Smooth muscle cell (in vitro differentiated cells): ENCODE measurements around the gene MEG3. TPM values are rescaled to one million over a fixed set of nuclear protein-coding genes. Genes with fewer than 3 reads are reported as not detected.

Experiments
- DNase-seq: peaks from one replicate; lab custom pipeline; 2025; ENCODE audit not compliant: unreplicated experiment; lab: John Stamatoyannopoulos, UW
- H2AFZ ChIP-seq: fragments of 200-600 bp; sonication (generic); 2 replicates; pipeline ENCODE4 v1.6.0; 2016; ENCODE audit warnings: antibody characterized with exemption, low read depth, mild to moderate bottlenecking
- H3F3A ChIP-seq: fragments of 200-600 bp; sonication (generic); 2 replicates; pipeline ENCODE4 v1.6.0; 2017; ENCODE audit warnings: antibody characterized with exemption, low read depth
- H3K27ac ChIP-seq: fragments of 200-600 bp; sonication (generic); 2 replicates; pipeline ENCODE4 v1.5.1; 2016; ENCODE audit warnings: low read depth, mild to moderate bottlenecking
- H3K27me3 ChIP-seq: fragments of 200-600 bp; sonication (generic); 2 replicates; pipeline ENCODE4 v1.6.1; 2016; ENCODE audit warnings: low read depth, mild to moderate bottlenecking
- H3K36me3 ChIP-seq: fragments of 200-600 bp; sonication (generic); 2 replicates; pipeline ENCODE4 v1.5.1; 2016; ENCODE audit warnings: low read depth
- H3K4me1 ChIP-seq: fragments of 200-600 bp; sonication (generic); 2 replicates; pipeline ENCODE4 v1.5.1; 2016; ENCODE audit warnings: low read depth
- H3K4me2 ChIP-seq: fragments of 200-600 bp; sonication (generic); 2 replicates; pipeline ENCODE4 v1.6.0; 2016; ENCODE audit warnings: mild to moderate bottlenecking
- H3K4me3 ChIP-seq: fragments of 200-600 bp; sonication (generic); 2 replicates; pipeline ENCODE4 v1.5.1; 2016; ENCODE audit warnings: mild to moderate bottlenecking
- H3K79me2 ChIP-seq: fragments of 200-600 bp; sonication (generic); 2 replicates; pipeline ENCODE4 v1.6.0; 2016; ENCODE audit warnings: low read depth, mild to moderate bottlenecking
- H3K9ac ChIP-seq: fragments of 200-600 bp; sonication (generic); 2 replicates; pipeline ENCODE4 v1.6.0; 2016; ENCODE audit warnings: low read depth
- H3K9me3 ChIP-seq: fragments of 200-600 bp; sonication (generic); replicated peaks from 2 replicates; pipeline ENCODE4 v1.5.1; 2016; ENCODE audit warnings: low read depth
- H4K20me1 ChIP-seq: fragments of 200-600 bp; sonication (generic); 2 replicates; pipeline ENCODE4 v1.6.0; 2016; ENCODE audit warnings: low read depth
- WGBS: methylation state at CpG from one replicate; pipeline ENCODE4 v1.1.7; 2016; ENCODE audit warnings: low lambda C conversion rate; 5-methylcytosine and 5-hydroxymethylcytosine counted together
- polyA plus RNA-seq: library from polyadenylated mRNA; unstranded; fragments of >200 nt; fragmentation: Nextera tagmentation; extraction: Ambion mirVana; gene quantifications from 2 replicates; pipeline ENCODE4 v1.2.1, GENCODE V29; 2016
- total RNA-seq: library from RNA; depleted of rRNA; stranded (reverse); fragments of >200 nt; gene quantifications from 2 replicates; pipeline ENCODE4 v1.2.3, GENCODE V29; 2014
- TF ChIP-seq, protein P1 (sequence below): fragments of 200-600 bp; sonication (generic); IDR thresholded peaks from 2 replicates; pipeline ENCODE4 v1.5.1; 2017; ENCODE audit warnings: borderline replicate concordance, mild to moderate bottlenecking, antibody characterized with exemption; ENCODE audit not compliant: insufficient read depth, poor library complexity, severe bottlenecking

Gene MEG3
- total and polyA plus RNA-seq, 2 experiments from 2014 or later, result not detected

DNA sequence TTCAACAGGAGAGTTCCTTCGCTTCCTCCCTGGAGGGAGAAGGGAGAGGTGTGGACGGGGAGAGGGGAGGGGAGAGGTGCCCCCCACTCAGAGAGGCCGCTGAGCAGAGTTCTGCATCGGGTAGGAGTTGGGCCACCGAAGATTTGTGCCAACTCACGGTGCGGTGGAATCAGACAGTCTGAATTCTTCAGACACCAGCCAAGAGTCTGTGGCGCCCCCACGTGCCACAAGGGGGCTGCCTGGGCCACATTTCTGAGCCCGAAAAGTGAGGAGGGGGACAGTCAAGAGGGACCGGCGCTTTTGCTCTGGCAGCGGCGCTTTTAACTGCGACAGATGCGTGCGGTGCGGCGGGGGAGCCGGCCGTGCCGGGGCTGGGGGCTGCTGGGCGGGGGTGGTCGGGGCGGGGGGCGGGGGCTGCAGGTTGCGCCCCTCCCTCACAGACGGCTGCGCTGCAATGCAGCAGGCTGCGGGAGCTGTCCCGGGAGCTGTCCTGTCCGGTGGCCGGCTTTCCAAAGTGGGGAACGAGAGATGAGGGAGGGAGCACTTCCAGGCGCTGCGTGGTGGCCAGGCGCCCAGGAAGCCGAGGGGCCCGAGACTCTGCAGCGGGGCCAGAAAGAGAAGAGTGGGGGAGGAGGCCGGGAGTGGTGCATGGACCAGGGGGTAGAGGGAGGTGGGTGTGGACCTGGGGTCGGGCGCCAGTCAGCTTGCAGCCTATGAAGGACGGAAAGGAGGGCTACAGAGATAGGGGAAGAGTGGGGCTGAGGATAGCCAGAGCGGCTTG, 78.6 kb downstream of the MEG3 start:
- no peaks in the 10 kb centered on the region for H3K36me3 ChIP-seq
- H3K79me2 ChIP-seq, result no peaks in the 10 kb centered on the region
- DNase-seq, result no peak
- 2% methylated on average over 38 of the region's 45 CpGs for WGBS
- H2AFZ ChIP-seq, result no peak overlapping the region
- peak overlapping the region; percentile 53 for H3K9ac ChIP-seq
- no peaks in the 10 kb centered on the region for H3K27me3 ChIP-seq
- peaks cover 40% of the 10 kb centered on the region for H3K4me1 ChIP-seq
- H3F3A ChIP-seq, result no peaks in the 10 kb centered on the region
- peak overlapping the region; percentile 54 for H3K27ac ChIP-seq
- no peaks in the 10 kb centered on the region for H4K20me1 ChIP-seq
- no peaks in the 10 kb centered on the region for H3K9me3 ChIP-seq
- peak overlapping the region; percentile 42 for H3K4me3 ChIP-seq
- TF ChIP-seq, protein P1, sequence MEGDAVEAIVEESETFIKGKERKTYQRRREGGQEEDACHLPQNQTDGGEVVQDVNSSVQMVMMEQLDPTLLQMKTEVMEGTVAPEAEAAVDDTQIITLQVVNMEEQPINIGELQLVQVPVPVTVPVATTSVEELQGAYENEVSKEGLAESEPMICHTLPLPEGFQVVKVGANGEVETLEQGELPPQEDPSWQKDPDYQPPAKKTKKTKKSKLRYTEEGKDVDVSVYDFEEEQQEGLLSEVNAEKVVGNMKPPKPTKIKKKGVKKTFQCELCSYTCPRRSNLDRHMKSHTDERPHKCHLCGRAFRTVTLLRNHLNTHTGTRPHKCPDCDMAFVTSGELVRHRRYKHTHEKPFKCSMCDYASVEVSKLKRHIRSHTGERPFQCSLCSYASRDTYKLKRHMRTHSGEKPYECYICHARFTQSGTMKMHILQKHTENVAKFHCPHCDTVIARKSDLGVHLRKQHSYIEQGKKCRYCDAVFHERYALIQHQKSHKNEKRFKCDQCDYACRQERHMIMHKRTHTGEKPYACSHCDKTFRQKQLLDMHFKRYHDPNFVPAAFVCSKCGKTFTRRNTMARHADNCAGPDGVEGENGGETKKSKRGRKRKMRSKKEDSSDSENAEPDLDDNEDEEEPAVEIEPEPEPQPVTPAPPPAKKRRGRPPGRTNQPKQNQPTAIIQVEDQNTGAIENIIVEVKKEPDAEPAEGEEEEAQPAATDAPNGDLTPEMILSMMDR, result peak; percentile 58
- H3K4me2 ChIP-seq, result peak overlapping the region; percentile 83

DNA sequence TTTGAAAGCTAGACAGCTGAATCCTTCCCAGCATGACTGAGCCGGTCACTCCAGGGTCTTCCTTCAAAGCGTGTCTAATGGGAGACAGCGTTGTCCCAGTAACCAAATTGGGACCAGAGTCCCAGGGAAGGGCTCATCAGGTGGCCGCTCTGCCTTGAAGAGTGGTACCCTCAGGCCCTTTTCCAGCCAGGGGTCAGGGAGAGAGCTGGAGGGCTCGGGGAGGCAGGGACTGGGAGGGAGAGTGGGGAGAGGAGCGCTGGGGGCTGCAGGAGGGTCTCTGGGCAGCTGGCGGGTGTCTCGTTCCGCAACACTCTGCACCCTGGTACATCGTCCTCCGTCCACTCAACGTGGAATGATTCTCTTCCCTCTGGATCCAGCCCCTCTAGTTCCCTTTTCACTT, 79.2 kb downstream of the MEG3 start:
- peak overlapping the region; percentile 83 for H3K4me2 ChIP-seq
- no peaks in the 10 kb centered on the region for H4K20me1 ChIP-seq
- no peak for DNase-seq
- no peaks in the 10 kb centered on the region for H3K27me3 ChIP-seq
- TF ChIP-seq, protein P1, result no peak
- no peaks in the 10 kb centered on the region for H3K36me3 ChIP-seq
- no peaks in the 10 kb centered on the region for H3F3A ChIP-seq
- H3K79me2 ChIP-seq, result no peaks in the 10 kb centered on the region
- peaks cover 33% of the 10 kb centered on the region for H3K4me1 ChIP-seq
- WGBS, result 54% methylated on average over 12 of the region's 12 CpGs
- no peaks in the 10 kb centered on the region for H3K9me3 ChIP-seq
- peak overlapping the region; percentile 42 for H3K4me3 ChIP-seq
- H3K27ac ChIP-seq, result peak overlapping the region; percentile 54
- no peak overlapping the region for H2AFZ ChIP-seq
- H3K9ac ChIP-seq, result no peak overlapping the region

DNA sequence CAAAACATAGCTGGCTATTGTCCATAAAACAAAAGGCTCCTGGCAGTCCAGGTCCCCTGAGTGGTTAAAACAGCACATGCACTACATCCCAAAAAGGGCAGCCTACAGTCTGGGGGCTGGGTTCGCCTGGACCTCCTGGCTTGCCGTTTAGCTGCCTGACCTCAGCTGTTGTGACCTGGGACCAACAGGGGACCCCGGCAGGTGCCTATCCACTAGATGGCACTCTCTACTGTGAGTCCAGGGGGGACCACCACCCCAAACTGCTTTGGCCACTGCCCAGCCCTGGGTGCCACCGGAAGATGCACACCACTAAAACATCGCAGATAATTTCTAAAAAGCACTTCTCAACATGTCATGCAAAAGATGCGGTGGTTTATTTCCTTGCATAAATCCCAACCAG, 80.5 kb downstream of the MEG3 start:
- Histone ChIP-seq H4K20me1 (no peaks in the 10 kb centered on the region), H3K4me2 (peak overlapping the region; percentile 64), H3K9ac (no peak overlapping the region), H3K4me1 (peaks cover 26% of the 10 kb centered on the region), H3F3A (no peaks in the 10 kb centered on the region), H3K36me3 (no peaks in the 10 kb centered on the region), H3K4me3 (peak overlapping the region; percentile 1), H3K9me3 (no peaks in the 10 kb centered on the region), H3K27ac (peak overlapping the region; percentile 54), H2AFZ (no peak overlapping the region), H3K79me2 (no peaks in the 10 kb centered on the region), H3K27me3 (no peaks in the 10 kb centered on the region)
- no peak for DNase-seq
- TF ChIP-seq, protein P1, result peak; percentile 37
- 36% methylated on average over 6 of the region's 6 CpGs for WGBS

DNA sequence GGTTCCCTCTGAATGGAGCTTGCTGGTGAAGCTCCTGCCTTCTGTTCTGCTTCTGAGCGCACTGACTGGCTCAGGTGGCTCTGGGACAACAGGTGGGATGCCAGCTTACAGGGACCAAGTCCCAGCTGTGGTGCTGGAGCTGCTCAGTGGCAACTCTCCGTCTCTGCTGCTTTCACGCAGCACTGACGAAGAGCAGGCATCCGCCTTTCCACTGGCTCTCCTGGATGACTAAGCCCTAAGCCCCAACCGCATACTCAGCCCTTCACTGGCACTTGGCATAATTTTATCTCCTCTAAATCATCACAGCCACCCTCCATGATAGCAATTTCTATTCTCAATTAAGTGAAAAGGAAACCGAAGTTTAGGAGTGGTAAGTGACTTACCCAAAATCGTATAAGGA, 81.3 kb downstream of the MEG3 start:
- H3F3A ChIP-seq, result no peaks in the 10 kb centered on the region
- WGBS, result 42% methylated on average over 8 of the region's 8 CpGs
- no peak overlapping the region for H3K27ac ChIP-seq
- H3K79me2 ChIP-seq, result no peaks in the 10 kb centered on the region
- no peaks in the 10 kb centered on the region for H3K36me3 ChIP-seq
- H3K4me2 ChIP-seq, result peak overlapping the region; percentile 64
- H2AFZ ChIP-seq, result no peak overlapping the region
- H3K9ac ChIP-seq, result no peak overlapping the region
- peaks cover 27% of the 10 kb centered on the region for H3K4me1 ChIP-seq
- no peaks in the 10 kb centered on the region for H3K9me3 ChIP-seq
- no peak for DNase-seq
- peak overlapping the region; percentile 1 for H3K4me3 ChIP-seq
- TF ChIP-seq, protein P1, result no peak
- no peaks in the 10 kb centered on the region for H4K20me1 ChIP-seq
- H3K27me3 ChIP-seq, result no peaks in the 10 kb centered on the region
